ENCODE data around the gene POFUT2. TPM values are rescaled to one million over a fixed set of nuclear protein-coding genes. Genes with fewer than 3 reads are reported as not detected.

POFUT2 gene
- total RNA-seq, 1 donor from 2014 or later, result 39.4 TPM

DNA sequence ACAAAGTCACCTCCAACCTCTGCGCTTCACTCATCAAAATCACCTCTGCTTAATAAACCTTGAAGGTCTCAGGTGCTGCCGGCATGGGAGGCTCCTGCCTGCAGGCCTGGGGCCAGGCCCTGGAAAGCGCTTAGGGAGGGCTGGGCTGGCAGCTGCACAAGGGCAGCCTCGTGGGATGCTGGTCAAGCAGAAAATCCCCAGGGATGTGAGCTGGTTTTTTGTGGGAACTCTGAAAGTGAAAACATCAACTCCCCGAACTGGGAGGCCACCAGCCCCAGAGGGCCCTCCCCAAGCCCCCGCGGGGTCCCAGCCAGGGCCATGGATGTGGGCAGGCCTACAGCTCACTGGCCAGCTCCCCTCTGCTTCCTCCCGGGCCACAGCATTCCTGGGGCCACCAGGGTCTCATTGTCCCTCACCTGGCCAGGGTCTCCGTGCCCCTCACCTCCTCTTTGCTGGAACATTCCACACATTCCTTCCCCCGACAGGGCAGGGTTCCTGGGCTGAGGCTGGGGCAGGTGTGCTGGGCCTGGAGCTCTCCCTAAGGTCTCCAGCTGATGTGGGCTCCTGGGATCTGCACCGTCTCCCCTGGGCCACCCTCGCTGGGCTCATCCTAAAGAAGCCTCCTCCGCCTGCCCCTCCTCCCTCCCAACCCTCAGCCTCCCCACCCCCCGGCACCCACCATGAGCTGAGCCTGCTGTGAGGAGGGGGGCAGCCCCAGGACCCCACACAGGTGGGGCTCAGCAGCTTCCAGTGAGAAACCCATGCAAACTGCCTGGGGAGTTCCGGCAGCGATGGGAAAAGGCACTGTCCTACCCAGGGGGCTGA is 36.0 kb upstream of the POFUT2 start:
- TF ChIP-seq, protein P1, sequence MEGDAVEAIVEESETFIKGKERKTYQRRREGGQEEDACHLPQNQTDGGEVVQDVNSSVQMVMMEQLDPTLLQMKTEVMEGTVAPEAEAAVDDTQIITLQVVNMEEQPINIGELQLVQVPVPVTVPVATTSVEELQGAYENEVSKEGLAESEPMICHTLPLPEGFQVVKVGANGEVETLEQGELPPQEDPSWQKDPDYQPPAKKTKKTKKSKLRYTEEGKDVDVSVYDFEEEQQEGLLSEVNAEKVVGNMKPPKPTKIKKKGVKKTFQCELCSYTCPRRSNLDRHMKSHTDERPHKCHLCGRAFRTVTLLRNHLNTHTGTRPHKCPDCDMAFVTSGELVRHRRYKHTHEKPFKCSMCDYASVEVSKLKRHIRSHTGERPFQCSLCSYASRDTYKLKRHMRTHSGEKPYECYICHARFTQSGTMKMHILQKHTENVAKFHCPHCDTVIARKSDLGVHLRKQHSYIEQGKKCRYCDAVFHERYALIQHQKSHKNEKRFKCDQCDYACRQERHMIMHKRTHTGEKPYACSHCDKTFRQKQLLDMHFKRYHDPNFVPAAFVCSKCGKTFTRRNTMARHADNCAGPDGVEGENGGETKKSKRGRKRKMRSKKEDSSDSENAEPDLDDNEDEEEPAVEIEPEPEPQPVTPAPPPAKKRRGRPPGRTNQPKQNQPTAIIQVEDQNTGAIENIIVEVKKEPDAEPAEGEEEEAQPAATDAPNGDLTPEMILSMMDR (IDR thresholded peaks at IDR 0.05), result no peak
- intact Hi-C loops (cut with DNase I), result loop anchor here (1.0 to 2.0 kb wide), 3 partner anchors 25 to 41 kb away; no protein-coding TSS in a partner anchor
- Histone ChIP-seq H3K27ac (peak overlapping the region; percentile 90 to 99), H3K9me3 (no peaks in the 10 kb centered on the region), H3K27me3 (no peaks in the 10 kb centered on the region), H3K36me3 (no peaks in the 10 kb centered on the region), H3K4me3 (peak overlapping the region in 1 of 2 donors; percentile 36), H3K4me1 (peaks cover 38 to 52% of the 10 kb centered on the region in 2 donors)
- DNase-seq (ENCODE audit: low spot score in 2 of 2), result peak in 1 of 2 donors; percentile 87

DNA sequence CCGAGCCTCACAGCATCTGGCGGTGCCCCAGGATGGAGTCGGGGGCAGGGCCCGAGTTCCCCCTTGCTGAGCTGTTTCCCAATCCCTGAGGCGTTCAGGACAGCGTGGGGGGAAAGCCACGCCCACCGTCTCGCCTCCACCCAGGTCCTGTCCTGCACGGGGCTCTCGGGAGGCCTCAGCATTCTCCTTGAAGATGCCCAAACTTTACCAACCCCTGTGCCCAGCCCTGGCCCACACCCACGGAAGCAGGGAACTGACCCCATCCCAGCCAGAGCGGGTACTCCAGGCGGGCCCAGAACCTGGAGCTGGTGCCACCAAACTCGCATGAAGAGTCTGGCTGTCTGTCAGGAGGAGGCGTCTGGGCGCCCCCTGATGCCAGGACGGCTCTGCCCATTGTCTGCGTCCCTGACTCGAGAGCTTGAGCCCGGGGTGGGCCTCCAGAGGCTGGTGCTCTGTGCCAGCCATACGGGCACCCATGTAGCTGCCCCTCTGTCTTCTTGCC is 35.3 kb upstream of the POFUT2 start:
- H3K27me3 ChIP-seq, result no peaks in the 10 kb centered on the region
- H3K9me3 ChIP-seq, result no peaks in the 10 kb centered on the region
- peak overlapping the region; percentile 90 to 99 for H3K27ac ChIP-seq
- no peaks in the 10 kb centered on the region for H3K36me3 ChIP-seq
- H3K4me1 ChIP-seq, result peaks cover 42 to 59% of the 10 kb centered on the region in 2 donors
- TF ChIP-seq, protein P1 (IDR thresholded peaks at IDR 0.05), result no peak
- peak overlapping the region in 1 of 2 donors; percentile 36 for H3K4me3 ChIP-seq
- peak; percentile 65 to 90 for DNase-seq (ENCODE audit: low spot score in 2 of 2)
- intact Hi-C loops (cut with DNase I), result loop anchor here (1.0 to 2.0 kb wide), 3 partner anchors 26 to 41 kb away; no protein-coding TSS in a partner anchor

DNA sequence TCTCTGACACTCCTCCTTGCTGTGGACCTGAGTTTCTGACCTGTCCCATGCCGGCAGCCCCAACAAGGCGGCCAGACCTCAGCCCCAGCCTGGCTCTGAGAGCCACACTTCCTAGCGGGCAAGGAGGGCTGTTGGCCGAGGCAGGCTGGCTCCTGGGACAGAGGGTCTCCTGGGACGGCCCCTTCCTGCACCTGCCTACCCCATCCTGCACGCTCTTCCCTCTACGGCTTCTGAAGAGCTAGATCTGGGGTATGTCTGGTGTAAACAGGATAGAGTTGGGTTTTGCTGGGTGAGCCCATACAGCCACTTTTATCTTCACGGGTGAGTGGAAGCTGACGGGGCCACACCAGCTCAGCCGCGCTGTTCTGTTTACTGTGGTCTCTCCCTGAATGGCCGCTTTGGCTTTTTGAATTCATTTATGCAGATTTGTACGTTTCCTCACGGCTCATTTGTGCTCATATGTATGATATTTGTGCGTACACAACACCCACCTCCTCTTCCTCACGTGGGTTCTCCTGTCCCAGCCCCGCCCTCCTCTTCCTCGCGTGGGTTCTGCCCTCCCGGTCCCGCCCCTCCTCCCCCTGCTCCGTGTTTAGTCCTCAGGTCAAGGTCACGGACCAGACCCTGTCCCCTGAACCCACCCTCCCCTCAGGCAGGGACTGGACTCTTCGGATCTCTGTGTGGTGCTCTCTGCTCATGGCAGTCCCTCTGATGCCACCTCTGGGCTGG is 34.7 kb upstream of the POFUT2 start:
- intact Hi-C loops (cut with DNase I), result loop anchor here (2.0 kb wide), 1 partner anchor 26 kb away; no protein-coding TSS in a partner anchor
- no peak overlapping the region for H3K4me3 ChIP-seq
- no peaks in the 10 kb centered on the region for H3K36me3 ChIP-seq
- H3K4me1 ChIP-seq, result peaks cover 45 to 65% of the 10 kb centered on the region in 2 donors
- H3K27ac ChIP-seq, result peak overlapping the region; percentile 90 to 99
- no peak for DNase-seq (ENCODE audit: low spot score in 2 of 2)
- no peaks in the 10 kb centered on the region for H3K9me3 ChIP-seq
- no peaks in the 10 kb centered on the region for H3K27me3 ChIP-seq
- TF ChIP-seq, protein P1 (IDR thresholded peaks at IDR 0.05), result peak in 1 of 3 experiments; percentile 33

DNA sequence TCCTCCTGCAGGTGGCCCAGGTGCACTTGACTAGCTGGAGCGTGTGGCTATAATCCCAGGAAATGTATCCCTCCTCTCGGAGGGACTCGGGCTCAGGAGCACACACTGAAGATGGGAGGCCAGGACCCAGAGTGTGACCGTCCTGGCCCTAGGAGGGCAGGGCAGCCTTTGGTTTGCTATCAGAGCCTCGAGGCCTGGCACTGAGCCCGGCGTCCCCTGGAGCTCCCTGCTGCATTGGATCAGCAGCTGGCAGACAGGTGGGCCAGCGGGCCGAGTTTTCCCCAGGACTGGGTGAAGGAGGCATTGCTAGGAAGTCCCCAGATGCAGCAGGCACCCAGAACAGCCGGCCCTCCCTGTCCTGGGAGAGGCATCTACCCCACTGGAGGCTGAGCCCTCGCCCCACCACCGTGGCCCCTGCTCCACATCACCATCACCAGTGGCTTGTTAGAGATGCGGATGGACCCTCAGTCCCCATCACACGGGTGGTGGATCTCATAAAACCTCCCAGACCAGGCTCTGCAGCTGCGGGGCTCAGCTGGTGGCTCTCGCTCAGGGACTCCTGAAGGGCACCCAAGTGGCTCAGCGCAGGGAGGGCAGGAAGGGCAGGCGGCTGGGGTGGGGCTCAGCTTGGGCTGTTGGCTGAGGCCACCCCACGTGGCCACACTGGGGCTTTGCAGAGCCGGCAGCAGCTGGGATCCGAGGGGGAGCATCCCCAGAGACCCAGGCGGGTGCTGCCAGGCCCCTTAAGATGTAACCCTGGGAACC is 32.7 kb upstream of the POFUT2 start:
- intact Hi-C loops (cut with DNase I), result loop anchor here (1.0 kb wide), 1 partner anchor 85 kb away; the partner anchor contains the start of gene COL18A1
- TF ChIP-seq, protein P1 (IDR thresholded peaks at IDR 0.05), result no peak
- DNase-seq (ENCODE audit: low spot score in 2 of 2), result peak in 1 of 2 donors; percentile 77
- Histone ChIP-seq H3K27me3 (no peaks in the 10 kb centered on the region), H3K27ac (peak overlapping the region; percentile 90 to 99), H3K4me1 (peaks cover 48 to 71% of the 10 kb centered on the region in 2 donors), H3K9me3 (no peaks in the 10 kb centered on the region), H3K4me3 (peak overlapping the region in 1 of 2 donors; percentile 6), H3K36me3 (no peaks in the 10 kb centered on the region)

Data from ascending aorta (tissue), 2 donors.